Tibial nerve (tissue), 3 donors: ENCODE results near the gene ALDH1A3.

Experiments used
- CTCF ChIP-seq, 5 experiments: fragments of 200-600 bp in 3 of 5; fragments of 450-650 bp in 2 of 5; sonication (generic) in 3 of 5; IDR thresholded peaks; one replicate each; pipeline ENCODE4 v1.5.1; 2016 to 2019; ENCODE audit warnings: antibody characterized with exemption in 5 of 5, mild to moderate bottlenecking in 3 of 5, moderate library complexity in 2 of 5
- POLR2A ChIP-seq, 2 donors: fragments of 450-650 bp; IDR thresholded peaks; one replicate each; pipeline ENCODE4 v1.6.1; 2017; ENCODE audit warnings: antibody characterized with exemption in 2 of 2, mild to moderate bottlenecking in 2 of 2, moderate library complexity in 2 of 2

DNA sequence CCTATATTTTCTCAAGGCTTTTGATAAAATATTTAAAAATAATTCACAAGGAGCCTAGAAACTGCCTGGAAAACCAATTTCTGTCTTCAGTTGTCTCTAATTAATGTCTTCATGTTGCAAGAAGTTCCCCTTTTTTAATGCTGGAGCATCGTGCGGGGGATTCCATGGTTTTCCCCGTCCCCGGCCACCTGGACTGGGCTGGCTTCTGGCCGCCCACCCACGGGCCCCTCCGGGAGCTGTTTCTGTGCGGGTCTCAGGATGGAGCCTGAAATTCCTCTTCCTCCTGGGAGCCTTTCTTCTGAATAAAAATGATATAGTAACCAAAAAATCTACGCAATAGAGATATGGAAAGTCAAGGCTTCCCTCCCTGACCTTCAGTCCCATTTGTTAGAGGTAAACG, 31.5 kb downstream of the ALDH1A3 start:
- TF ChIP-seq CTCF (IDR thresholded peaks at IDR 0.05) (no peak), POLR2A (IDR thresholded peaks at IDR 0.05) (no peak)
